ENCODE measurements around the gene RAD51AP1. TPM values are rescaled to one million over a fixed set of nuclear protein-coding genes. Genes with fewer than 3 reads are reported as not detected.

The RAD51AP1 gene, protein sequence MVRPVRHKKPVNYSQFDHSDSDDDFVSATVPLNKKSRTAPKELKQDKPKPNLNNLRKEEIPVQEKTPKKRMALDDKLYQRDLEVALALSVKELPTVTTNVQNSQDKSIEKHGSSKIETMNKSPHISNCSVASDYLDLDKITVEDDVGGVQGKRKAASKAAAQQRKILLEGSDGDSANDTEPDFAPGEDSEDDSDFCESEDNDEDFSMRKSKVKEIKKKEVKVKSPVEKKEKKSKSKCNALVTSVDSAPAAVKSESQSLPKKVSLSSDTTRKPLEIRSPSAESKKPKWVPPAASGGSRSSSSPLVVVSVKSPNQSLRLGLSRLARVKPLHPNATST
- total RNA-seq = 7.8 TPM

DNA sequence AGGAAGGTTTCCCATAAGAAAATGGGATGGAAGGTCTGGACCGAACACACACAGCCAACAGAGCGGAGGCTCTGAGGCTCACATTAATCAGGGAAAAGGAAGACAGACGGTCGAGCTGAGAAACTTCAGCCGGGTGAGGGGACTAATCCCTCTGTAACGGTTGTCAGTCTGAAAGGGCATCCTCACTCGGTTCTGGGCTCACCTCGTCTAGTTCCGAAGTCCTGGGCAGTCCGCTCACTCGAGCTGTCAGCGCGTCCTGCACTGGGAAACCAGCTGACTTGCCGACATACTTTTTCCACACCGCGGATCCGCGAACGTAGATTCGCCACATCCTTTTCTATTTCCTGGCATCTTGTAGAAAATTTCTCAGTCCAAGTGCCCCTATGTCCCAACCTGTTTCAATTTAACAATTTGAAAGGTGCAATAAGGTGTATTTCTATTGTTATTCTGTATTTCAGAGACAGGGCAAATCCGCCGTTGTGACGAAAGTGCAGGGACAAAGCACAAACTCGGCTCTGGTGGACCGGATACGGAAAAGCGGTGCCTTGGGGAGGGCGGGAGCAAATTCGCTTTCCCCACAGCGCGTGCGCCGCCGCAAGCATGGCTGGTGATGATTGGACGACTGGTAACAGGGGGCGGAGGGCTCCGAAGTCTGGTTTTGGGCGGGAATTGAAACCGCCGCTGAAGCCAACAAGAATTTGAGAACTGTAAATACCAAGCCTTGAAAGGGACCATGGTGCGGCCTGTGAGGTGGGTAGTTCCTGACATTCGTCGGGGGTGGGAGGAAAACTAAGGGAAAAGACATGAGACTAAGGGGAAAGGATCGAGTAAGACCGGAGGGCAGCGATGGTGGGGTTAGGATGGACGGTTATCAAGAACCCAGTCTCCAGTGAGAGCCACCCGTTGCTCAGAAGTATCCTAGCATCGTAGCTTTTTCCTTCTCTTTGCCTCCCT lies at the start of gene RAD51AP1:
Gene RAD51AP1, plus strand, starts transcription at position 684 of the 954 bp plus-strand sequence. Its CDS starts 50 bp downstream, at position 734.

DNA sequence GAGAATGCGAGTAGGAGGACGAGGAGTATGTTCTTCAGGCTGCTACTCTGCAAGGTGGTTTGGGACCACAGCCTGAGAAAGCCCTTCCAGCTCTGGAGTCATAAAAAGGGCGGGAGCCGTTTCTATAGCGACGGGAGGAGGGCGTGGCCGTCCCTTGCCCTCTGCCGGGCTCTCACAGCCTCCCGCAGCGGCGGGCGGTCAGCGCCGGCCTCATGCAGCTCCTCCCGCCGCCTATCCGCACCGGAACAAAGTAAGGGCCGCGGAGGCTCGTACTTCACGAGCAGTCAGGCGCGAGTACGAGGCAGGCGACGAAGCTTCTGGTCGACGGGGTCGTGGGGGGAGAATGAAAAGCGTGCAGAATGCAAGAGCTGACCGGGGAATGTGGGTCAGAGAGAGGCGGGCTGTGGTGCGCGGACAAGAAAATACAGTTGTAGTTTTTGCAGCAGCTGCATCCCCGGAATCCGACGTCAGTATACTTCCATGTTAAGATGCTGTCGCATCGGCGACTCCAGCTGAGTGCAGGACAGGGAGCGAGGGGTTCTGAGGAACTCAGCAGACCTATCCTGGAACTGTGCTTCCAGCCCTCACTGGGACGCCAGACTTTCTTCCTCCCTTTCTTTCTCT lies 23.5 kb downstream of the RAD51AP1 start, which contains the start of gene DYRK4:
Gene DYRK4, plus strand, starts transcription at position 175 of the 624 bp plus-strand sequence. Its CDS starts 38 bp downstream, at position 213.

Other genes with a start within 250 kb of the RAD51AP1 start
- gene TIGAR, start 217.7 kb upstream of the RAD51AP1 start, total RNA-seq = 9.0 TPM
- not detected for gene FGF23, start 159.2 kb upstream of the RAD51AP1 start, total RNA-seq
- not detected for gene FGF6, start 93.1 kb upstream of the RAD51AP1 start, total RNA-seq
- gene DYRK4, start 23.3 kb downstream of the RAD51AP1 start, total RNA-seq = 27.7 TPM
- 3.7 TPM for gene AKAP3, start 110.2 kb downstream of the RAD51AP1 start, total RNA-seq
- 41.5 TPM for gene NDUFA9, start 110.2 kb downstream of the RAD51AP1 start, total RNA-seq
- gene GALNT8, start 181.5 kb downstream of the RAD51AP1 start, total RNA-seq = 48.0 TPM